DOHH2 (cell line): ENCODE results near the gene RBM17.
"Not testable (repeated sequence)": the region's sequence is repeated elsewhere in the genome, so short reads cannot be mapped to it uniquely, and the experiment has no call there.

Experiments
- H3F3A ChIP-seq: fragments of 200-600 bp; sonication (generic), shearing (Covaris generic); 2 replicates; pipeline ENCODE4 v1.6.0; 2016; ENCODE audit warnings: antibody characterized with exemption, mild to moderate bottlenecking; ENCODE audit not compliant: control insufficient read depth, insufficient read depth
- H3K27ac ChIP-seq: fragments of 200-600 bp; sonication (generic); 2 replicates; pipeline ENCODE4 v1.5.1; 2014; ENCODE audit warnings: low read depth, mild to moderate bottlenecking, low read length, moderate library complexity
- H3K27me3 ChIP-seq: fragments of 200-600 bp; sonication (generic); 2 replicates; pipeline ENCODE4 v1.6.1; 2014; ENCODE audit warnings: mild to moderate bottlenecking, low read length, mixed read lengths; ENCODE audit not compliant: control insufficient read depth
- H3K36me3 ChIP-seq: fragments of 200-600 bp; sonication (generic); 2 replicates; pipeline ENCODE4 v1.6.1; 2014; ENCODE audit warnings: mild to moderate bottlenecking, low read length, moderate library complexity, mixed read lengths; ENCODE audit not compliant: control insufficient read depth
- H3K4me1 ChIP-seq: fragments of 200-600 bp; sonication (generic); 2 replicates; pipeline ENCODE4 v1.6.1; 2014; ENCODE audit warnings: mild to moderate bottlenecking, low read length, mixed read lengths; ENCODE audit not compliant: control insufficient read depth
- H3K4me2 ChIP-seq: fragments of 200-600 bp; sonication (generic); 2 replicates; pipeline ENCODE4 v1.6.0; 2014; ENCODE audit warnings: mild to moderate bottlenecking, low read length, moderate library complexity
- H3K4me3 ChIP-seq: fragments of 200-600 bp; sonication (generic); 2 replicates; pipeline ENCODE4 v1.5.1; 2014; ENCODE audit warnings: mild to moderate bottlenecking, low read length, mixed read lengths
- H3K79me2 ChIP-seq: fragments of 200-600 bp; sonication (generic); 2 replicates; pipeline ENCODE4 v1.6.1; 2014; ENCODE audit warnings: mild to moderate bottlenecking, low read length, mixed read lengths; ENCODE audit not compliant: control insufficient read depth
- H3K9me2 ChIP-seq: fragments of 200-600 bp; sonication (generic); replicated peaks from 2 replicates; pipeline ENCODE4 v1.6.1; 2014; ENCODE audit warnings: mild to moderate bottlenecking, low read length, mixed read lengths; ENCODE audit not compliant: control insufficient read depth
- H3K9me3 ChIP-seq: fragments of 200-600 bp; sonication (generic); 2 replicates; pipeline ENCODE4 v1.6.1; 2014; ENCODE audit warnings: antibody characterized with exemption, low read length, mixed read lengths; ENCODE audit not compliant: control insufficient read depth, insufficient read depth
- H4K20me1 ChIP-seq: fragments of 200-600 bp; sonication (generic); 2 replicates; pipeline ENCODE4 v1.6.0; 2014; ENCODE audit warnings: low read depth, mild to moderate bottlenecking, antibody characterized with exemption, low read length, moderate library complexity; ENCODE audit not compliant: control insufficient read depth, insufficient read depth
- CTCF ChIP-seq: fragments of 200-600 bp; sonication (generic); IDR thresholded peaks from one replicate; pipeline ENCODE4 v1.5.1; 2014; ENCODE audit warnings: antibody characterized with exemption, mild to moderate bottlenecking, low read depth, low read length; ENCODE audit not compliant: poor library complexity, severe bottlenecking
- EZH2phosphoT487 ChIP-seq: fragments of 200-600 bp; sonication (generic); IDR thresholded peaks from 2 replicates; pipeline ENCODE4 v1.6.1; 2017; ENCODE audit warnings: borderline replicate concordance, mild to moderate bottlenecking, antibody characterized with exemption, low read length, moderate library complexity, mixed read lengths

Gene RBM17

GRCh38 chr10:6088721-6089333 lies at the start of gene RBM17:
Gene RBM17, plus strand, starts transcription at chr10:6089034. Its CDS starts 8,032 bp downstream, at chr10:6097066.
- Histone ChIP-seq H3K4me1 (peaks cover 56% of the 10 kb centered on the region), H4K20me1 (peaks cover 34% of the 10 kb centered on the region)

DNA sequence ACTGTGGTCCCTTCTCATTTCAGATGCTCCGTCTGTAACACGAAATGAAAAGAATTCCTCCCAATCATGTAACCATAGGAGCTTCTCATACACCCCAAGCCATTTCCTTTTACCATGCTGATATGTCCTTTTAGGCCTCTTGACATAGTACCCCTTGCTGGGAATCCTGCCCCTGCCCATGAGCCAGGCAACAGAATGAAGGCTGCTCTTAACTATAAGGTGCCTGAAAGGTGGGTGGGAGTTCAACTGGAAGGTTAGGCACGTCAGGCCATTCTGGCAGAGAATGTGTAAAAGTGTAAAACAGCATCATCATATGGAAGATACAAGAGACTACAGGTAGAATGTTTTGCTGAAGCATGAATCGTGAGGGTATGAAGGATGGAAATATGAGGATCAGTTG lies 49.1 kb upstream of the RBM17 start:
- Histone ChIP-seq H3F3A (no peaks in the 10 kb centered on the region), H3K4me2 (no peak overlapping the region), H3K36me3 (no peaks in the 10 kb centered on the region), H3K4me1 (peaks cover 19% of the 10 kb centered on the region), H3K79me2 (no peaks in the 10 kb centered on the region), H3K9me2 (no peaks in the 10 kb centered on the region), H3K27me3 (peaks cover 4% of the 10 kb centered on the region; the same call in 1 of the 2 replicates), H4K20me1 (no peaks in the 10 kb centered on the region), H3K27ac (no peak overlapping the region), H3K9me3 (no peaks in the 10 kb centered on the region), H3K4me3 (no peak overlapping the region)
- TF ChIP-seq EZH2phosphoT487 = no peak
- no peak for TF ChIP-seq CTCF

More at GRCh38 chr10:6088721-6089333, at the start of gene RBM17:
- peak within 1 kb of the TSS; percentile 83 for H3K4me2 ChIP-seq
- no peaks in the 10 kb centered on the region for H3K27me3 ChIP-seq
- peaks cover 49% of the 10 kb centered on the region for H3K79me2 ChIP-seq
- peak within 1 kb of the TSS; percentile 87 for H3K27ac ChIP-seq
- no peak for TF ChIP-seq EZH2phosphoT487
- TF ChIP-seq CTCF = peak; percentile 100
- H3K4me3 ChIP-seq = peak within 1 kb of the TSS; percentile 98
- H3K36me3 ChIP-seq = peaks cover 41% of the 10 kb centered on the region
- H3K9me2 ChIP-seq = no peaks in the 10 kb centered on the region
- H3K9me3 ChIP-seq = no peaks in the 10 kb centered on the region
- peaks cover 15% of the 10 kb centered on the region for H3F3A ChIP-seq

DNA sequence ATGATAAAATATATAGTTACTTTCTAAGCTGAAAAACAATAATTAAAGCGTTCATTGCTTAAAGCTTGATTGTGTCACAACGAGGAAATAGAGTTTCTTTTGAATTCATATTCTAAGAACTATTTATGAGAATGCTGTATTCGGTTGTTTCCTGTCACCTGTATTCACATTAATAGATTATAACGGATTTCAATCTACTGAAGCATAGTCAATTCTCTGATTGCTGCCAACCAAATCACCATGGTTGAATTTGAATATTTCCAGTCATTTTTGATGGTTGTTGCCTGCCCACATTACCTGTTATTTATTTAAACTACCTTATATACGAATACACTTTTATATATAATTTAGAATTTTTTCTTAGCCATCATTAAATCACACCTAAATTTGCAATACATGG lies 48.6 kb upstream of the RBM17 start:
- TF ChIP-seq CTCF (no peak), EZH2phosphoT487 (no peak)
- peaks cover 5% of the 10 kb centered on the region; the same call in 1 of the 2 replicates for H3K27me3 ChIP-seq
- no peaks in the 10 kb centered on the region for H3K9me2 ChIP-seq
- H4K20me1 ChIP-seq = no peaks in the 10 kb centered on the region
- no peak overlapping the region for H3K4me3 ChIP-seq
- H3K79me2 ChIP-seq = no peaks in the 10 kb centered on the region
- no peaks in the 10 kb centered on the region for H3K9me3 ChIP-seq
- H3K4me2 ChIP-seq = no peak overlapping the region
- no peak overlapping the region for H3K27ac ChIP-seq
- no peaks in the 10 kb centered on the region for H3F3A ChIP-seq
- peaks cover 24% of the 10 kb centered on the region for H3K4me1 ChIP-seq
- no peaks in the 10 kb centered on the region for H3K36me3 ChIP-seq

DNA sequence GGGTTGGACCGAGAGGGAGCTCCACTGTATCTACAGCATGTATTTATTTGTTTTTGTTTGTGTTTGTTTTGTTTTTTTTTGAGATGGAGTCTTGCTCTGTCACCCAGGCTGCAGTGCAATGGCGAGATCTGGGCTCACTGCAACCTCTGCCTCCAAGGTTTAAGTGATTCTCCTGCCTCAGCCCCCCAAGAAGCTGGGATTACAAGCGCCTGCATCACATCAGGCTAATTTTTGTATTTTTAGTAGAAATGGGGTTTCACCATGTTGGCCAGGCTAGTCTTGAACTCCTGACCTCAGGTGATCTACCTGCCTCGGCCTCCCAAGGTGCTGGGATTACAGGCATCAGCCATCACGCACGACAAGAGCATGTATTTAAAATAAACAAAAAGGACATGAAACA lies 45.5 kb upstream of the RBM17 start:
- H3K79me2 ChIP-seq, H4K20me1 ChIP-seq, H3K9me2 ChIP-seq, H3K4me3 ChIP-seq, H3K4me2 ChIP-seq, H3K27ac ChIP-seq, H3K9me3 ChIP-seq, H3F3A ChIP-seq, H3K36me3 ChIP-seq: not testable (repeated sequence)
- peaks cover 36% of the 10 kb centered on the region for H3K4me1 ChIP-seq
- peaks cover 17% of the 10 kb centered on the region for H3K27me3 ChIP-seq
